Measurements from ENCODE around the gene TUSC2.

- no peak for TF ChIP-seq CTCF (IDR thresholded peaks at IDR 0.05; ENCODE audit: insufficient read depth, low read length, poor library complexity, severe bottlenecking)
- TF ChIP-seq EZH2phosphoT487 (conservative IDR thresholded peaks at IDR 0.05; ENCODE audit: low read length) = no peak
Measured at GRCh38 chr3:50341996-50342650, 14.1 kb upstream of the TUSC2 start.

Measured in SU-DHL-6 (cell line).